EL (cell line): ENCODE measurements around the gene HYDIN.
A peak's percentile ranks its signal among the peaks of the same experiment; 100 is the strongest.

Experiments used
- DNase-seq: peaks from one replicate; pipeline ENCODE4 v3.0.0-alpha.2; 2016

The HYDIN gene

DNA sequence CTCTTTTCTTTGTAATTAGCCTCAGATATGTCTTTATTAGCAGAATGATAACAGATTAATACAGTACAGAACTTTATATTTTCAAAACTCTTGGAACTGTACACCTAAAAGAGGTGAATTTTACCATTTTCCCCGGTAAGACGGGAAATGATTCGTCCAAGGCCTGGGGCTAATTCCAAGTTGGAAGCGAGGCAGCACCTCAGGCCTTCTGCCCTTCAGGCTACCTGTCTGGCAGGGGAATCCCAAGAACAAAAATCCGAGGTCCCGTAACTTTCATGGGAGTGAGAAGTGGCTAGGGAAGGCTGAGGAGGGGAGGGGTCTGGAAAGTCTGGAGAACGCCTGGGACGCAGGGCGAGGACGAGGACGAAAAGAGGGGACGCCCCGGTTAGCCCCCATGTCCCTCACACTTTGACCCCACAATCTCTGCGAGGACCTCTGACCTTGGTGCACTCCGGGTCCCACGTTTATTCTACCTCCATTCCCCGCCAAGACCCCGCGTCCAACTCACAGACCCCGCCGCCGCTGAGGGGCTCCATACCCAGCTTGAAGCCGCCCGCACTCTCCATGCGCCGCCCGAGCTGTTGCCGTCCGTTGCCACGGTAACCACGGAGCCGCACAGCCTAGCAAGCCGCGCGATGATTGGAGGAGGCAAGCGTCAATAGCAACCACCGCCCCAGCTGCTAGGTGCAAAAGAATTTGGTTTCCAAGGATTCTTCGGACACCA, at the start of gene HYDIN:
TSS of gene HYDIN (minus strand) at position 601 of the 724 bp plus-strand sequence. CDS start 43,827 bp downstream, outside the sequence.
- peak; percentile 58 for DNase-seq

DNA sequence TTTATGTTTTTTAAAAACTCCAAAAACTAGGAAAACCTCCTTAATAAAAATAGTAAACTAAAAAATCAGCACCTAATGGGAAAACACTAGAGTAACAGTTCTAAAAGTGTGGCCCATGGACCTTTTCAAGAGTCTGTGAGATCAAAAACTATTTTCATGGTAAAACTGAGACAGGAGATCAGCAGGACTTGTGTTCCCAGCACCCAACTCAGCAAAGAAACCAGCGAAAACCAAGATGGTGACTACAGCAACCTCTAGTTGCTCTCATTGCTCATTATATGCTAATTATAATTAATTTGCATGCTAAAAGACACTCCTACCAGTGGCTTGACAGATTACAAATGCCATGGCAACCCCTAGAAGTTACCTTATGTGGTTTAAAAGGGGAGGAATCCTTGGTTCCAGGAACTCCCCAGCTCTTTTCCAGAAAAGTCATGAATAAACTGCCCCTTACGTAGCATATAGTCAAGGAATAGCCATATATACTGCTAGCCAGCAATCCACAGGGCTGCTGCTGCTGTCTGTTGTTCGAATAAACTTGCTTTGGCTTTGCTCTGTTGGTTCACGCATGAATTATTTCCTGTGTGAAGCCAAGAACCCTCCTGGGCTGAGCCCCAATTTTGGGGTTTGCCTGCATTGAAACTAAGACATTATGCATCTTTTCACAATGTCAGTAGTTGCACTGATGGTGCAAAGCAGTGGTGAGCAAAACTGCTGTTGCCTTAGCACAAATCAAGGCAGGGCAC, 46.2 kb upstream of the HYDIN start:
- no peak for DNase-seq

DNA sequence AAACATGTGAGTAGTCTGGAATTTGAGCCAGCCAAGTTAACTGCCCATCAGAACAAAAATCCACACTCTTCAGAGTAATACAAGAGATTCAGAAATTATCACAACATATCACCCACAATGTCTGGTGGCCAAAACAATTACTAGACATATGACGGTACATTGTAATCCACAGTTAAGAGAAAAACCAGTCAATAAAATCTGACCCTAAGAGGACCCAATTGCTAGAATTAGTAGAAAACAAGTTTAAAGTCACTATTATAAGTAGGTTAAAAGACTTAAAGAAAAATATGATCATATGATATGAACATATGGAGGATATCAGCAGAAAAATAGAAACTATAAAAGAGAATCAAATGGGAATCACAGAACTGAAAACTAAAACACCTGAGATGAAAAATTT, 42.9 kb upstream of the HYDIN start:
- DNase-seq = no peak

DNA sequence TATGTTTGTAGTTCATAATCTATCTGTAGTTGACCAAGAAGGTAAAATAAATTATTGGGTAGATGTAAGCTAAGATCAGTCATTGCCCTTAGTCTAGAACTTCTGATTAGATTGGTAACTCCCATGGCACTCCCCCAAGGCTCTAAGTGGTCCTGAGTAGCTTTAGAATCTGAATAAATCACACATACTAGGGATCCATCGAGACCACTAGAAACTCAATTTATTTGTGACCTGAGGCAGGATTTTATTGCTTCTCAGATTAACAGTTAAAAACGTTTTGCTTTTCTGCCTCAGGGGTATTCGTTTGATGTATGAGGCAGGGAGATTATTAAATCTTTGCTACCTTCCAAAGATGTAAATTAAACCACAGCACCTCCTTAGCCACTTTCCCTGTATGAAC, 33.8 kb upstream of the HYDIN start:
- no peak for DNase-seq

DNA sequence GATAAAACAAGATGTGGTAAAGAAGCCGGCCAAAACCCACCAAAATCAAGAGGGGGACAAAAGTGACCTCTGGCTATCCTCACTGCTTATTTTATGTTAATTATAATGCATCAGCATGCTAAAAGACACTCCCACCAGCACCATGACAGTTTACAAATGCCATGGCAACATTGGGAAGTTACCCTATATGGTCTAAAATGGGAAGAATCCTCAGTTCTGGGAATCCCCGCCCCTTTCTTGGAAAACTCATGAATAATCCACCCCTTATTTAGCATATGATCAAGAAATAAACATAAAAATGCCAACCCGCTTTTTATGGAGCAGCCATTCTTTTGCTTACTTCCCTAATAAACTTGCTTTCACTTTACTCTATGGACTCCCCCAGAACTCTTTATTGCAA, 33.1 kb upstream of the HYDIN start:
- DNase-seq = no peak

DNA sequence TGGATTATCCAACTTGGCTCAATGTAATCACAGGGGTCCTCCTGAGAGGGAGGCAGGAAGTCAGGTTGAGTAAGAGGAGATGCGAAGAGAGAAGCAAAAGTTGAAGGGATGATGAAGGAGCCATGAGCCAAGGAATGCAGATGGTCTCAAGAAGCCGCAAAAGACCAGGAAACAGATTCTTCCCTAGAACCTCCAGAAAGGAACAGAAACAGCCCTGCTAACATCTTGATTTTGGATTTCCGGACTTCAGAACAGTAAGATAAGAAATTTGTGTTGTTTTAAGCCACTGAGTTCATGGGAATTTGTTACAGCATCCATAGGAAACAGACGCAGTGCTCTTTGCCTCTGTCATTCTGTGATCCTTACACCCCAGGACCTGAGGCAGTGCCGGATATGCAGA, 31.9 kb upstream of the HYDIN start:
- DNase-seq = no peak

DNA sequence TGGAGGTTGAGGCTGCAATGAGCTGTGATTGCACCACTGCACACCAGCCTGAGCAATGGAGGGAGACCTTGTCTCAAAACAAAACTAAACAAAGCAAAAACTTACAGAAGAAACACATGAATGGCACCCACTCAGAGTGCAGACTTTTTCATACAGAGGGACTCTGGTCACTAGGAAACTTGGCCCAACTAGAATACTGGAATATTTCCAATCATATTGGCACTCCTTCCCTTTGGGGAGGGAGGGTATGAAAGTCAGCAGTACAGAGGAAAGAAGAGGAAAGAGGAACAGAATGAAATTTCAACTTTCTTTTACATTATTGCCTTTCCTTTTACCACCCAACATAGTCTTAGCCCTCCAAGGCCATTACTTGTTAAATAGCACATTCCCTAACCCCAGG, 30.5 kb upstream of the HYDIN start:
- DNase-seq = no peak

DNA sequence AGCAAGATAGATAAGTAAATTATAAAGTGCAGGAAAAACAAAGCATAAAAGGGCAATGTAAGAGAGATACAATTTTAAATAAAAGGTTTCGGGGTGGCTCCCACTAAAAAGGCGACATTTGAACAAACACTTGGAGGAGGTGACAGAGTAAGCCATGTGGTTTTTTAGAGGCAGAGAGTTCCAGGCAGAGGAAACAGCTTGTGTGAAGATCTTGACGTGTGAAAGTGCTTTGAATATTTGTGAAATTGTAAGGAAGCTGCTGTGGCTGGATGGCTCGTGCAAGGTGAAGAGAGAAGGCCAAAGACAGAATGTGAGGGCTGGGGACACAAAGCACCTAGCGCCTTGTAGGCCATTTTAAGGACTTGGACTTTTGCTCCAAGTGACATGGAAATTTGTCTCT, 28.6 kb upstream of the HYDIN start:
- no peak for DNase-seq

DNA sequence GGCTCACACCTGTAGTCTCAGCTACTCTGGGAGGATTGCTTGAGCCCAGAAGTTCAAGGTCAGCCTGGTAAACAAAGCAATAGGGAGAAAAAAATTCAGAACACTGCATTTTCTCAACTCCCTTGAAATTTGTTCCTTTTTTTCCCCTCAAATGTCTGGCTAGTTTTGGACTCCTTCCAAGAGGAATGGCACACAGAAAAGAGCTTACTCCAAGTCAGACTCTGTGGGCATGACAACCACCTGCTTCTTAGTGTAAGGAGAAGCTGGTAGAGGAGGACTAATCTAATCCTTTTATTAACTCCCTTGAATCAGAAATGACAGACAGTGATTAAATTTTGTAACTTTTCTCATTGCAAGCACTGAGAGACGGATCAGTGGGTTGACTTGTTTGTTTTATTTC, 27.9 kb upstream of the HYDIN start:
- DNase-seq = no peak

DNA sequence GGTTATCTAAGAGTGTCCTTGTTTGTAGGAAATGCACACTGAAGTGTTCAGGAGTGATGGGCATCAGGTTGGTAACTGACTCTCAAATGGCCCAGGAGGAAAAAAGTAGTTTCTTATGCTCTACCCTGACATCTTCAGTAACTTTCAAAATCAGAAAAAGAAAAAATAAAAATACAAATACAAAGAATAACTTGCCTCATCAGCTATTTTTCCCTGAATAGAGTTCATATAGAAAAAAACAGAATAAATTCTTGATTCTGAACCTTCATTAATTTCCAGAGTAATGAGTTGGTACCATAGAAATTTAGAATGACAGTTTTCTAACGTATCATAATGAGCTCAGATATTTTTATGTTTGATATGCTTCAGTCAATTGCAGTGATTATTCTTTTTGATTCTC, 27.2 kb upstream of the HYDIN start:
- no peak for DNase-seq

DNA sequence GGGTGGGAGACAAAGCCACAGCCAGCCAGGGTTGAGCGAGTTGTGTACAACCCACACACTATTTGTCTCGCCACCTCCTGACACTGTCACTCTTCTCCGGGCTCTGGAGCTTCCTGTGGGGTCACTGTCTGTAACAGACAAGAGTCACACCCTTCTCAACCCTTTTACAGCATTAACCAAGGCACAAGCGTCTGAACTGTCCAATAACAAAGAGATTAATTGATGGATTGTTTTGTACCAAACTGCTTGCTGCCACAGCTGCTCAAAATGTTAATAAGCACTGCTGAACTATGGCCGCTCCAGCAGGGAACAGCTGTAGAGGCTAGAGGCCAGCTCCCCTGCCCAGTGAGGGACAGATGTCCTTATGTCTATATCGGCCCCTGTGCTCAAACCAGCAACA, 25.2 kb upstream of the HYDIN start:
- DNase-seq = no peak

DNA sequence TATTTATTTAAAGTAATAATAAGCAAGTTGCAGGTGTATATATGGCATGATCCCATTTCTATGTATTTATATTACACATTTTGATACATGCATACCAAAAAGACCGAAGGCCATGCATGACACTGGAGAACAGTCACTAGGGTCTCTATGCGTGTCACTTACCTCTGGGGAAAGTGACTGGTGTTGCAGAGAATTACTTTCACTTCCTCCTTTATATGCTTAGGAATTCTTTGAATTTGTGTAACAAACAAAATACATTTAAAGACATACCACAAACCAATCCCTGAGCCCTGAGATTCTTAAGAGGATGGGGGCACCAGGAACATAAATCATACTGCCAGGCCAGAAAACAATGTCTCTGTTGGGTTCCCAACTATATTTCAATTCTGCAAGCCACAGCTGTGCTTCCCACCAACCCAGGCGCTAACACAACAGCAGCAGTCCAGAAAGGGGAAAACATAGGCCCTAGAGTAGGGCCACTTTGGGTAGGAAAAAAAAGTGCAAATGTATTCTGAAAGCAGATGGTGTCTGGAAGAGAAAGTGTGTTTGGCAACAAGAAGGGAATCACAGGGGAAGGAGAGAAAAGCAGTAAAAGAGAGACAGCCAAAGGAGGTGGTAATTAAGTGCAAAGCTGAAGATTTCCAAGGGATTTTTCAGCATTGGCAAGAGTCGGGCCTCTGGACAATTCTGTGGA, 24.5 kb upstream of the HYDIN start:
- no peak for DNase-seq

DNA sequence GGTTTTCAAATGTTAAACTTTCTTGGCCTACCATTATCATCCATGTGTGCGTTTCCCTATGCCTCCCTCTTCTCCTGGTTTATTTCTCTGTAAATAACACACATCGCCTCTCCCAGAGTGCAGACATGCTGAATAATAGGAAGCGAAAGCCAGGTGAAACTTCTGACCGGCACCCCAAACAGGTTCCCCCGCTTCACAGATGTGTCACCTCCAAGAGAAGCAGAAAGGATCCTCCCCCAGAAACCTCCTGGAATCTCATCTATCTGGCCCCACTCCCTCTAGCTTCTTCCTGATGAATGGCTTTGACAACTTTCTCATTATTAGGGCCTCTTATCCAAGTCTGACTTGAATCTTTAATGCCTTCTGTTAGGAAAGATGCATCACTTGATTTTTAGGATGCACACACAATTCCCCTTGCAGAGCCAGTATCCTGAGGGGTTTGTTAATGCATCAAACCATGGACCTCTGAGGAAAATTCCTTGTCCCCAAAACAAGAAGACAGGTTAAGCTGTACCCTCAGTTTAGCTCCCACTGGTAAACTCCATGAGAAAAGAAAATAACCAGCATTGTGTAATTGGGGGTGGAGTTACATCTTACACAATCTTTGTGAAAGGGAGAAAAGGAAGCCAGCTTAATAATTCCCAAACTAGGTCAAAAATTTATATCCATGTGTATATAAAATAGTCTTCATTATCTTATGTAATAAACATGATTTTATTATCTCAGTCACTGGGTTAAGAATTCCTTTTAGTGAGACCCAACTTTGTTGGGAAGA, 20.1 kb upstream of the HYDIN start:
- no peak for DNase-seq

DNA sequence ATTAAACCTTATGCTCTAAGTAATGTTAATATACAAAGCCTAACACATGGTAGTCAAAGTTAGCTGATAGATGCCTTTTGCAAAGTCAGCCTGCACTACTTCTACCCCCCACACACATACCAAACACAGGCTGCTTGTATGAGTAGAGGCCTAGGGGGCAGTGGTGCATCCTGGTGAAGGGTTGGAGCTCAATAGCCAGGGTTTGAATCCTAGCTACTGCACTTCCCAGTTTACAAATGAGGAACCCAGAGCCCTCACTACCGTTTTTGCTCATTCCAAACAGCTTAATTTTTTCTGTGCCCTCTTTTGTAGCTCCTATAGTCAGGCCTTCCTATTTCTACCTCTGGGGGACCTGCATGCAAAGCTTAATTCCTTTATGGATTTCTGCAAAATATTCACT, 18.9 kb upstream of the HYDIN start:
- no peak for DNase-seq

DNA sequence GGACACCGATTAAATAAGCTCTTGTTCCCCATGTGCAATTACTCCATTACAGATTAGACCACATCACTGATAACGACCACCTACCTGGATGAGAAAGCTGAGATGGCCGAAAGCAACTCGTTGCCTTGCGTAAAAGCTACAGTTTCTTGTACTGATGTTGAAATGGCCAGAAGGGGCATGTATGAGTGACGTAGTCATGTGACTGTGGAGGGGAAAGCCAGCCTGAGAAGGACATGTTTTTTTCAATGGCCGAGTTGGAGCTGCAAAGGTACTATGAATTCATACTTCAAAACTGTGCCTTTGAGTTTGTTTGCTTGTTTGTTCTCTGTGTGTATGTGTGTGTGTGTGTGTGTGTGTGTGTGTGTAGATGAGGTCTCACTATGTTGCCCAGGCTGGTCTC, 17.0 kb upstream of the HYDIN start:
- DNase-seq = no peak

DNA sequence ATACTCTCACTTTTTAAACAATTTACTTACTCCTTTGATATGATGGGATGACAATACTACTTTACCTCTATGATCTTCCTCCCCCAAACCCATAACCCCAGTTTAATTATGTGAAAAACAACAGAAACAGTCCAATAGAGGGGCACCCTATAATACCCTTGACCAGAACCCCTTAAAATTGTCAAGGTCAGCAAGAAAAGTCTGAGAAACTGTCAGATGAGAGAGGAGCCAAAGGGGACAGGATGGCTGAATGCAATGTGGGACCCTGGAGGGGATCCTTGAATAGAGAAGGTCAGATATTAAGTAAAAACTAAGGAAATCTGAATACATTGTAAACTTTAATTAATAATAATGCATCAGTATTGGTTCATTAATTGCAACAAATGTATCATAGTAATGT, 15.8 kb upstream of the HYDIN start:
- no peak for DNase-seq

DNA sequence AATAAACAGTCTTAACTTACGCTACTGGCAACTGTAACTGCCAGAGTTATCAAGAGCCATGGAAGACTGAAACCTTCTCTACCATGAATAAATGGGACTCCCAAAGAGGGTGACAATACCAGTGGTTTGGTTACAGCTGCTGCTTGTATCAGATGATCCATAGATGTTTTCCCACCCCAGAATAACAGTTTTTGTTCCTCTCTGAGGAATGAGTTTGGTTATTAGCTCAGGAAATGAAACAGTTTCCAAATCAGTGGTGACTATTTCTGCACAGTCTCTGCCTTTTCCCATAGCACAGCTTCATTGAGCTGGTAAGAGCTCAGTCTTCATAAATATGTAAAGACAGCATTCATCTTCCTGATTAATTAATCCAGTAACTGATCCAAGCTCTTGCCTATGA, 14.0 kb upstream of the HYDIN start:
- DNase-seq = no peak

DNA sequence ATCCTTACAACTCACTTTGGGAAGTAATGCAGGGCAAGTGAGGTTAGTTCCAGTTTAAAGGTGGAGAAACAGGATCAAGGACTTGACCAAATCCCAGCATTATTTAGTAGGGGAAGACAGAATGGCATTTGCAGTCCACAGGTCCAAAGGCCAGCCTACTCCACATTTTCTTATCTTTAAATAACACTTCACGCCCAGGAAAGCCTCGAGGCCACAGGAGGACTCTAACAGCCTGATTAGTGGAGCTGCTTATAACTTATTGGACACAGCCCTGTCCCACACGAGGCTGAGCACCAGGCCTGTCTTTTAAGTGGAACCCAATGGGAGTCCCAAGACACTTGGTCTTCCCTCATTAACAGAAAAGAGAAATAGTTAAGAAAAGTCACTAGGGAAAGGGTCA, 12.1 kb upstream of the HYDIN start:
- no peak for DNase-seq

DNA sequence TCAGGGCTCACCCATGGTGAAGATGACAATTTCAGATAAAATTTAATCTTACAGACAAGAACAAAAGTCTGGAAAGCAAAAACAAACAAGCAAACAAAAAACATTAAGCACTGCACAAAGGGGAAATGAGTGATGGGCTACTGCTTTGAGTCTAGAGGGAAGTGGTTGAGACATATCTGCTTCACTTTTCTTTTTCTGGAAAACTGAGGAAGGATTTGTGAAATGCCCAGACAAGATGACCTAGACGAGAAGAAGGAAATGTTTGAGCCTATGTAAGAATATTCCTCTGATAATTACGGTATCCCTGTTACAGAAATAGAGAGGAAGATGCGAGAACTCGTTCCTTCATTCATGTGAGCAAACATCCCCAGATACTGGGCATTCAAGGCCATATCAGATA, 11.5 kb upstream of the HYDIN start:
- no peak for DNase-seq

DNA sequence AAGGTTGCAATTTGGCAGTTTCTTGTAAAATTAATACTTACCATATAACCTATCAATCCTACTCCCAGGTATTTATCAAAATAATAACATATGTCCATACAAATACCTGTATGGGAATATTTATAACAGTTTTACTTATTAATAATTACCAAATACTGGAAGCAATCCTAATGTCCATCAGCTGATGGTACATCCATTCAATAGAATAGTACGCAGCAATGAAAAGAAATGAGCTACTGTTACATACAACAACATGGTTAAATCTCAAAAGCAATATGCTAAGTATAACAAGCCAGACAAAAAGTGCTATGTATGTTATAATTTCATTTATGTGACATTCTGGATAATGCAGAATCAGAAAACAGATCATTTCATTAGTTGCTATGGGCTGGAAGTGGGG, 1.2 kb downstream of the HYDIN start:
- no peak for DNase-seq

DNA sequence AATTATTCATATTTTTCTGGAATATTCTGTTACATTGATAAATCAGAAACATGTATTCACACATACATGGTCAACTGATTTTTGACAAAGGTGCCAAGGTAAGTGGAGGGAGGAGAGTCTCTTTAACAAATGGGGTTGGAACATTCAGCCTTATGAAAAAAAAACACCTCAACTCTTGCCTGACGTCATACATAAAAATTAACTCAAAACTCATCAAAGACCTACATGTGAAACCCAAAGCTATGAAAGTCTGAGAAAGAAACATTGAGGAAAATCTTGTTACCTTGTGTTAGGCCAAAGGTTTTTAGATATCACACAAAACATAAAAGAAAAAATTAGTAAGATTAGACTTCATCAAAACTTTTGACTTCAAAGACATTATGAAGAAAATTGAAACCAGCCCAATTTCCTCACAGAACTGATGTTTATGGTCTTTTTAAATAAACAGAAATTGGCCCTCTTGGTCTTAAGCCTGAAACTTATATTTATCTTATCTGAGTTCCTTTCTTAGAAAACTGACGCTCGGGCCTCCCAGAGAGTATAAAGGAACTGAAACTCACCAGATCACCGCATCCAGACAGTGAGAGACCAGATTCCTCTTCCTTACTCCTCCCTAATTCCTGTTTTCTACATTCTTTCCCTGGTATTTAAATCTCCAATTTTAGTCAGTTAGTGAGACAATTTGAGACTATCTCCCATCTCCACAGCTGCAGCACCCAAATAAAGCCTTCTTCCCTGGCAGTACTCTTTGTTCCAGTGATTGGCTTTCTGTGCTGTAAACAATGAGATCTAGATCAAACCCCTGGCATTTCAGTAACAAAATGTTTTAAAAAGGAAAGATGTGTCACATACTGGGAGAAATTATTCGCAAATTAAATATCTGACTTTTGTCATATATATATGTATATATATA, 4.0 kb downstream of the HYDIN start:
- no peak for DNase-seq

DNA sequence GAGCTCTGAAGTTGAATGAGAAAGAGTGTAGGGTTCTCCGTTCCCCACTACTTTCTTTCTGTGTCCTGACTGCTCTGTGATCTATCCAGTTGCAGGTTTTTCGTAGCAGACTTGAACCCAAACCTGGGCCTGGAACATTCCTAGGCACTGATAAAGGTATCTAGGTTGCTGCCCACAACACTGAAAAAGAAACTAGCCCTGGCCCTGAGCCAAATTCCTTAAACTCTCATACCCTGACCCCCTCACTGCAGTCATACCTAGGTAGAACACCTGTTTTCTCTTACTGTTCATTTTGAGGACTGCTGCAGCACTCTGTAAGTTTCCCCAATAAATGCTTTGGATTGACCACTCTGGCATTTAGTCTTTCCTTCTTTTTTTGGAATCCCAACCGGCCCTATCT, 5.4 kb downstream of the HYDIN start:
- DNase-seq = no peak
